Measurements from ENCODE around the gene SORCS2. TPM values are rescaled to one million over a fixed set of nuclear protein-coding genes. Genes with fewer than 3 reads are reported as not detected.

Gene SORCS2
- polyA plus RNA-seq, 1 donor from 2014 or later = 1.0 TPM

DNA sequence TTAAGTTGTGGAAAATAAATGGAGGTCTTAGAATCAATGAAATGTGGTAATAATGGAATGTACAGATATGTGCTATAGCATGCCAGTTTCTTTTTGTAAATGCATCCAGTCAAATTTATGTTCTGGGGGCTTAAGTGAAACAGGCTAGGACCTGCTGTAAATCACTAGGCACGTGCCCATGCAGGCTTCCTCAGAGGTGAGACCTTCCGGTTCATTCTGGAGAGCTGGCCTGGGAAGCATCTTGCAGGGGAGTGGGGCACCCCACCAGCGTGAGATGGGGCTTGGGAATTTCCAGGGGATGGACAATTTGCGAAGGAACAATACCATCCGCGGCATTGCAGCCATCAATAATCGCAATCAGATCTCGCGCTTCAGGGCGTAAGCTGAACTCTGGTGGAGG, 80.1 kb downstream of the SORCS2 start:
- Histone ChIP-seq H2AFZ (ENCODE audit: low read depth, low read length) (no peak overlapping the region), H3K27me3 (ENCODE audit: insufficient read depth, low read depth, low read length) (no peaks in the 10 kb centered on the region), H3K4me2 (ENCODE audit: low read length) (no peak overlapping the region), H4K20me1 (ENCODE audit: insufficient read depth) (no peaks in the 10 kb centered on the region), H3K9ac (ENCODE audit: low read length) (no peak overlapping the region), H3K9me3 (ENCODE audit: low read length) (no peaks in the 10 kb centered on the region), H3K4me3 (ENCODE audit: low read length) (no peak overlapping the region), H3K27ac (ENCODE audit: low read length) (no peak overlapping the region), H3K9me2 (ENCODE audit: insufficient read depth, low read length) (no peaks in the 10 kb centered on the region), H3K36me3 (ENCODE audit: insufficient read depth, low read length) (no peaks in the 10 kb centered on the region), H3F3A (ENCODE audit: insufficient read depth, low read length, poor library complexity, severe bottlenecking) (no peaks in the 10 kb centered on the region), H3K79me2 (replicated peaks; ENCODE audit: insufficient read depth, low read length) (no peaks in the 10 kb centered on the region)
- no peak for TF ChIP-seq EZH2 (IDR thresholded peaks at IDR 0.05; ENCODE audit: borderline replicate concordance, insufficient read depth, low read length, poor library complexity, severe bottlenecking)
- no peak for TF ChIP-seq TAF1 (IDR thresholded peaks at IDR 0.05; ENCODE audit: low read depth)
- no peak for TF ChIP-seq POLR2AphosphoS5 (IDR thresholded peaks at IDR 0.05)
- no peak for TF ChIP-seq EP300 (conservative IDR thresholded peaks at IDR 0.05; ENCODE audit: poor library complexity, severe bottlenecking)
- TF ChIP-seq, protein P1, sequence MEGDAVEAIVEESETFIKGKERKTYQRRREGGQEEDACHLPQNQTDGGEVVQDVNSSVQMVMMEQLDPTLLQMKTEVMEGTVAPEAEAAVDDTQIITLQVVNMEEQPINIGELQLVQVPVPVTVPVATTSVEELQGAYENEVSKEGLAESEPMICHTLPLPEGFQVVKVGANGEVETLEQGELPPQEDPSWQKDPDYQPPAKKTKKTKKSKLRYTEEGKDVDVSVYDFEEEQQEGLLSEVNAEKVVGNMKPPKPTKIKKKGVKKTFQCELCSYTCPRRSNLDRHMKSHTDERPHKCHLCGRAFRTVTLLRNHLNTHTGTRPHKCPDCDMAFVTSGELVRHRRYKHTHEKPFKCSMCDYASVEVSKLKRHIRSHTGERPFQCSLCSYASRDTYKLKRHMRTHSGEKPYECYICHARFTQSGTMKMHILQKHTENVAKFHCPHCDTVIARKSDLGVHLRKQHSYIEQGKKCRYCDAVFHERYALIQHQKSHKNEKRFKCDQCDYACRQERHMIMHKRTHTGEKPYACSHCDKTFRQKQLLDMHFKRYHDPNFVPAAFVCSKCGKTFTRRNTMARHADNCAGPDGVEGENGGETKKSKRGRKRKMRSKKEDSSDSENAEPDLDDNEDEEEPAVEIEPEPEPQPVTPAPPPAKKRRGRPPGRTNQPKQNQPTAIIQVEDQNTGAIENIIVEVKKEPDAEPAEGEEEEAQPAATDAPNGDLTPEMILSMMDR (IDR thresholded peaks at IDR 0.05; ENCODE audit: poor library complexity, severe bottlenecking) = no peak
- TF ChIP-seq, protein P2, sequence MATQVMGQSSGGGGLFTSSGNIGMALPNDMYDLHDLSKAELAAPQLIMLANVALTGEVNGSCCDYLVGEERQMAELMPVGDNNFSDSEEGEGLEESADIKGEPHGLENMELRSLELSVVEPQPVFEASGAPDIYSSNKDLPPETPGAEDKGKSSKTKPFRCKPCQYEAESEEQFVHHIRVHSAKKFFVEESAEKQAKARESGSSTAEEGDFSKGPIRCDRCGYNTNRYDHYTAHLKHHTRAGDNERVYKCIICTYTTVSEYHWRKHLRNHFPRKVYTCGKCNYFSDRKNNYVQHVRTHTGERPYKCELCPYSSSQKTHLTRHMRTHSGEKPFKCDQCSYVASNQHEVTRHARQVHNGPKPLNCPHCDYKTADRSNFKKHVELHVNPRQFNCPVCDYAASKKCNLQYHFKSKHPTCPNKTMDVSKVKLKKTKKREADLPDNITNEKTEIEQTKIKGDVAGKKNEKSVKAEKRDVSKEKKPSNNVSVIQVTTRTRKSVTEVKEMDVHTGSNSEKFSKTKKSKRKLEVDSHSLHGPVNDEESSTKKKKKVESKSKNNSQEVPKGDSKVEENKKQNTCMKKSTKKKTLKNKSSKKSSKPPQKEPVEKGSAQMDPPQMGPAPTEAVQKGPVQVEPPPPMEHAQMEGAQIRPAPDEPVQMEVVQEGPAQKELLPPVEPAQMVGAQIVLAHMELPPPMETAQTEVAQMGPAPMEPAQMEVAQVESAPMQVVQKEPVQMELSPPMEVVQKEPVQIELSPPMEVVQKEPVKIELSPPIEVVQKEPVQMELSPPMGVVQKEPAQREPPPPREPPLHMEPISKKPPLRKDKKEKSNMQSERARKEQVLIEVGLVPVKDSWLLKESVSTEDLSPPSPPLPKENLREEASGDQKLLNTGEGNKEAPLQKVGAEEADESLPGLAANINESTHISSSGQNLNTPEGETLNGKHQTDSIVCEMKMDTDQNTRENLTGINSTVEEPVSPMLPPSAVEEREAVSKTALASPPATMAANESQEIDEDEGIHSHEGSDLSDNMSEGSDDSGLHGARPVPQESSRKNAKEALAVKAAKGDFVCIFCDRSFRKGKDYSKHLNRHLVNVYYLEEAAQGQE (IDR thresholded peaks at IDR 0.05; ENCODE audit: borderline replicate concordance) = no peak
- no peak for TF ChIP-seq RAD21 (conservative IDR thresholded peaks at IDR 0.05)
- TF ChIP-seq SMC3 (conservative IDR thresholded peaks at IDR 0.05; ENCODE audit: poor library complexity) = no peak
- no peak for TF ChIP-seq MXI1 (conservative IDR thresholded peaks at IDR 0.05; ENCODE audit: poor library complexity, severe bottlenecking)

DNA sequence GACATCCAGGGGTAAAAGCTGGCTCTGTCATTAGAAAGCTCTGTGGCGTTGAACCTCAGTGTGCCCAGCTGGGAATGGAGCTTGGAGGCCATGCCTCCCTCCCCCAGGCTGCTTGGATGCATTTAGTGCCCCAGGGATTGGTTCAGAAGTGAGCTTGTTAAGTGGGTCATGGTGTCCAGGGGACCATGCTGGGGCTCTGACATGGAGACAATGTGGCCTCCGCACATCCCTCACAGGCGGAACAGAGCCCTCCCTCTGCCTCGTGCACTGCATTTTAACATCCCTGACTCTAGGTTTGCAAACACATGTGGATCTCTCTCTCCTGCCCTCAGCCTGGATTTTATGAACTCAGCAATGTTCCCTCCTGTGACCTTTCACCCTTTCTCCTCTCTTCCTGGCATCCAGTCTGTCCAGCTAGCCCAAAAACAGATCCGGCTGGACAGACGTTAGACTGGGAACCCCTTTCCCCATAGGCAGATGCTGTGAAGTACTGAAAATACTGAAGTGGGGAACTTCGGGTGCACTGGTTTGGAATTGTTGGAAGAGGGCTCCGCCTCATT, 81.5 kb downstream of the SORCS2 start:
- Histone ChIP-seq H3F3A (ENCODE audit: insufficient read depth, low read length, poor library complexity, severe bottlenecking) (no peaks in the 10 kb centered on the region), H3K9me3 (ENCODE audit: low read length) (no peaks in the 10 kb centered on the region), H3K36me3 (ENCODE audit: insufficient read depth, low read length) (no peaks in the 10 kb centered on the region), H3K9ac (ENCODE audit: low read length) (no peak overlapping the region), H3K27ac (ENCODE audit: low read length) (no peak overlapping the region), H4K20me1 (ENCODE audit: insufficient read depth) (no peaks in the 10 kb centered on the region), H3K27me3 (ENCODE audit: insufficient read depth, low read depth, low read length) (no peaks in the 10 kb centered on the region), H2AFZ (ENCODE audit: low read depth, low read length) (no peak overlapping the region), H3K79me2 (replicated peaks; ENCODE audit: insufficient read depth, low read length) (no peaks in the 10 kb centered on the region), H3K4me3 (ENCODE audit: low read length) (no peak overlapping the region), H3K9me2 (ENCODE audit: insufficient read depth, low read length) (no peaks in the 10 kb centered on the region), H3K4me2 (ENCODE audit: low read length) (no peak overlapping the region)
- no peak for TF ChIP-seq EP300 (conservative IDR thresholded peaks at IDR 0.05; ENCODE audit: poor library complexity, severe bottlenecking)
- TF ChIP-seq MXI1 (conservative IDR thresholded peaks at IDR 0.05; ENCODE audit: poor library complexity, severe bottlenecking) = no peak
- TF ChIP-seq, protein P2 (IDR thresholded peaks at IDR 0.05; ENCODE audit: borderline replicate concordance) = no peak
- no peak for TF ChIP-seq TAF1 (IDR thresholded peaks at IDR 0.05; ENCODE audit: low read depth)
- TF ChIP-seq EZH2 (IDR thresholded peaks at IDR 0.05; ENCODE audit: borderline replicate concordance, insufficient read depth, low read length, poor library complexity, severe bottlenecking) = no peak
- TF ChIP-seq RAD21 (conservative IDR thresholded peaks at IDR 0.05) = no peak
- no peak for TF ChIP-seq SMC3 (conservative IDR thresholded peaks at IDR 0.05; ENCODE audit: poor library complexity)

Measured in neural cell (in vitro differentiated cells).